ENCODE results near the gene ZNF648.
"Not testable (repeated sequence)": the region's sequence is repeated elsewhere in the genome, so short reads cannot be mapped to it uniquely, and the experiment has no call there.

The ZNF648 gene

DNA sequence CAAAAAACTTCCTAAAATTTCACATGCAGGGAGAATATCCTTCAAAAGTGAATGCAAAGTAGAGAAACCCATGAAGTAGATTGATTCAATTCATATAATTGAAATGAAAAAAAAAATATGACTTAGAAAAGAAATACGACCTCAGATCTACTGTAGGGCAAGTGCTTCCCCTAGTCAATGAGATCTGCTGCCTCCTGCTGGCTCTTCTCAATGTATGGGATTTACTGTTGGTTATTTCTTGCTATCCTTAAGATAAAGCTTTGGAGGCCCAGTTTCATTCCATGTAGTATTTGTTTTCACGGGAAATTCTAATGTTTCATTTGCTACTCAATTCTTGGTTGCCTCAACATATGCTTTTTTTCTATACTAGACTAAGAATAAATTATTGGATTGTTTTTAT is 46.2 kb downstream of the ZNF648 start:
- DNase-seq = no peak

DNA sequence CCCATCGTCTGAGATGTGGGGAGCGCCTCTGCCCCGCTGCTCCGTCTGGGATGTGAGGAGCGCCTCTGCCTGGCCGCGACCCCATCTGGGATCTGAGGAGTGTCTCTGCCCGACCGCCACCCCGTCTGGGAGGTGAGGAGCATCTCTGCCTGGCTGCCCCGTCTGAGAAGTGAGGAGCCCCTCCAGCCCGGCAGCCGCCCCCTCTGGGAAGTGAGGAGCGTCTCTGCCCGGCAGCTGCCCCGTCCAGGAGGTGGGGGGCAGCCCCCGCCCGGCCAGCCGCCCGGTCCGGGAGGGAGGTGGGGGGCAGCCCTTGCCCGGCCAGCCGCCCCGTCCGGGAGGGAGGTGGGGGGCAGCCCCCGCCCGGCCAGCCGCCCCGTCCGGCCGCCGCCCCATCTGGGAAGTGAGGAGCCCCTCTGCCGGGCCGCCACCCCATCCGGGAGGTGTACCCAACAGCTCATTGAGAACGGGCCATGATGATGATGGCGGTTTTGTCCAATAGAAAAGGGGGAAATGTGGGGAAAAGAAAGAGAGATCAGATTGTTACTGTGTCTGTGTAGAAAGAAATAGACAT is 50.6 kb downstream of the ZNF648 start:
- DNase-seq = not testable (repeated sequence)

DNA sequence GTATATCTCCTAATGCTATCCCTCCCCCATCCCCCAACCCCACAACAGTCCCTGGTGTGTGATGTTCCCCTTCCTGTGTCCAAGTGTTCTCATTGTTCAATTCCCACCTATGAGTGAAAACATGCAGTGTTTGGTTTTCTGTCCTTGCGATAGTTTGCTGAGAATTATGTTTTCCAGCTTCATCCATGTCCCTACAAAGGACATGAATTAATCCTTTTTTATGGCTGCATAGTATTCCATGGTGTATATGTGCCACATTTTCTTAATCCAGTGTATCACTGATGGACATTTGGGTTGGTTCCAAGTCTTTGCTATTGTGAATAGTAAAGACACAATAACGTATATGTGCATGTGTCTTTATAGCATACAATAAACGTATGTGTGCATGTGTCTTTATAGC is 56.1 kb downstream of the ZNF648 start:
- DNase-seq = not testable (repeated sequence)

DNA sequence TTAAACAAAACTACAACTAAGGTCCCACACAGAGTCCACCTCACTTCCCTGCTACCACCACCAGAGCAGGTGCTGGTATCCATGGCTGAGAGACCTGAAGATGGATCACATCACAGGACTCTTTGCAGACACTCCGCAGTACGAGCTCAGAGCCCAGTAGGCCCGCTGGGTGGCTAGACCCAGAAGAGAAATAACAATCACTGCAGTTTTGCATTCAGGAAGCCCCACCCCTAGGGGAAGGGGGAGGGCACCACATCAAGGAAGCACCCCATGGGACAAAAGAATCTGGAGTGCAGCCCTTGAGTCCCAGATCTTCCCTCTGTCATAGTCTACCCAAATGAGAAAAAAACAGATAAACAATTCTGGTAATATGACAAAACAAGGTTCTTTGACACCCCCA is 56.9 kb downstream of the ZNF648 start:
- DNase-seq = no peak

Data from amniotic stem cell (primary cell).